H9 (cell line): ENCODE results near the gene PPARG. TPM values are rescaled to one million over a fixed set of nuclear protein-coding genes. Genes with fewer than 3 reads are reported as not detected.
A peak's percentile ranks its signal among the peaks of the same experiment; 100 is the strongest.

ENCODE experiments used
- DNase-seq: peaks from one replicate; pipeline ENCODE4 v3.0.0-alpha.2; 2017
- H2AFZ ChIP-seq: one replicate; pipeline ENCODE4 v1.6.1; 2013; ENCODE audit warnings: mild to moderate bottlenecking, low read length, control low read depth, moderate library complexity
- H2AK5ac ChIP-seq: 2 replicates; pipeline ENCODE4 v1.6.1; 2013; ENCODE audit warnings: low read length, control low read depth, mixed read lengths; ENCODE audit not compliant: insufficient read length
- H2BK120ac ChIP-seq: one replicate; pipeline ENCODE4 v1.6.1; 2013; ENCODE audit warnings: low read depth, mild to moderate bottlenecking, low read length, control low read depth, inconsistent platforms; ENCODE audit not compliant: poor library complexity, severe bottlenecking
- H2BK12ac ChIP-seq: 2 replicates; pipeline ENCODE4 v1.6.1; 2013; ENCODE audit warnings: low read length, control low read depth, mixed read lengths, low read depth; ENCODE audit not compliant: insufficient read length
- H2BK15ac ChIP-seq: 2 replicates; pipeline ENCODE4 v1.6.1; 2013; ENCODE audit warnings: low read depth, low read length, control low read depth
- H2BK20ac ChIP-seq: one replicate; pipeline ENCODE4 v1.6.1; 2013; ENCODE audit warnings: low read depth, mild to moderate bottlenecking, low read length, control low read depth, inconsistent platforms; ENCODE audit not compliant: poor library complexity, severe bottlenecking
- H2BK5ac ChIP-seq: 2 replicates; pipeline ENCODE4 v1.6.1; 2013; ENCODE audit warnings: low read length, control low read depth, mixed read lengths; ENCODE audit not compliant: insufficient read length
- H3K14ac ChIP-seq: 2 replicates; pipeline ENCODE4 v1.6.1; 2013; ENCODE audit warnings: low read length, control low read depth; ENCODE audit not compliant: insufficient read depth
- H3K18ac ChIP-seq: 2 replicates; pipeline ENCODE4 v1.6.1; 2013; ENCODE audit warnings: low read depth, mild to moderate bottlenecking, mixed read lengths, low read length, control low read depth; ENCODE audit not compliant: insufficient read length
- H3K23ac ChIP-seq: 2 replicates; pipeline ENCODE4 v1.6.1; 2013; ENCODE audit warnings: low read length, control low read depth, mixed read lengths, low read depth; ENCODE audit not compliant: insufficient read length
- H3K23me2 ChIP-seq: 2 replicates; pipeline ENCODE4 v1.6.1; 2013; ENCODE audit warnings: low read depth, mild to moderate bottlenecking, mixed read lengths, low read length, control low read depth; ENCODE audit not compliant: insufficient read length, poor library complexity, severe bottlenecking
- H3K27ac ChIP-seq: 2 replicates; pipeline ENCODE4 v1.5.1; 2013; ENCODE audit warnings: low read length, control low read depth, mixed read lengths, low read depth; ENCODE audit not compliant: insufficient read length
- H3K27me3 ChIP-seq: 2 replicates; pipeline ENCODE4 v1.6.1; 2013; ENCODE audit warnings: low read length, control low read depth, inconsistent platforms; ENCODE audit not compliant: insufficient read depth
- H3K4ac ChIP-seq: 2 replicates; pipeline ENCODE4 v1.6.1; 2013; ENCODE audit warnings: low read depth, mild to moderate bottlenecking, control low read depth, inconsistent platforms, low read length, moderate library complexity
- H3K4me1 ChIP-seq: 2 replicates; pipeline ENCODE4 v1.6.1; 2013; ENCODE audit warnings: low read length, control low read depth, inconsistent platforms; ENCODE audit not compliant: insufficient read depth
- H3K4me2 ChIP-seq: 2 replicates; pipeline ENCODE4 v1.6.1; 2013; ENCODE audit warnings: low read length, control low read depth, mixed read lengths; ENCODE audit not compliant: insufficient read length, insufficient read depth
- H3K56ac ChIP-seq: 2 replicates; pipeline ENCODE4 v1.6.1; 2013; ENCODE audit warnings: low read depth, mild to moderate bottlenecking, mixed read lengths, low read length, control low read depth; ENCODE audit not compliant: insufficient read length
- H3K79me1 ChIP-seq: 2 replicates; pipeline ENCODE4 v1.6.1; 2013; ENCODE audit warnings: low read depth, mild to moderate bottlenecking, moderate library complexity, low read length, control low read depth, inconsistent platforms; ENCODE audit not compliant: insufficient read depth, poor library complexity, severe bottlenecking
- H3K79me2 ChIP-seq: 2 replicates; pipeline ENCODE4 v1.6.1; 2013; ENCODE audit warnings: low read length, control low read depth, inconsistent platforms; ENCODE audit not compliant: insufficient read depth
- H3K9ac ChIP-seq: 2 replicates; pipeline ENCODE4 v1.6.1; 2013; ENCODE audit warnings: low read length, control low read depth, mixed read lengths; ENCODE audit not compliant: insufficient read length; ENCODE audit errors: extremely low read depth
- H3K9me3 ChIP-seq: one replicate; pipeline ENCODE4 v1.6.1; 2013; ENCODE audit warnings: low read depth, low read length, inconsistent platforms; ENCODE audit not compliant: control insufficient read depth
- H3T11ph ChIP-seq: one replicate; pipeline ENCODE4 v1.6.1; 2013; ENCODE audit warnings: mild to moderate bottlenecking, low read length, control low read depth, inconsistent platforms
- H4K20me1 ChIP-seq: one replicate; pipeline ENCODE4 v1.6.1; 2013; ENCODE audit not compliant: control insufficient read depth, insufficient read length, insufficient read depth
- H4K5ac ChIP-seq: 2 replicates; pipeline ENCODE4 v1.6.1; 2013; ENCODE audit warnings: low read depth, mild to moderate bottlenecking, mixed read lengths, low read length, control low read depth; ENCODE audit not compliant: insufficient read length
- H4K8ac ChIP-seq: replicated peaks from 2 replicates; pipeline ENCODE4 v1.6.1; 2013; ENCODE audit warnings: low read length, control low read depth, mixed read lengths, low read depth; ENCODE audit not compliant: insufficient read length
- H4K91ac ChIP-seq: 2 replicates; pipeline ENCODE4 v1.6.1; 2013; ENCODE audit warnings: low read depth, mild to moderate bottlenecking, moderate library complexity, mixed read lengths, low read length, control low read depth; ENCODE audit not compliant: insufficient read length
- H3K27ac Mint-ChIP-seq, 3 experiments: 2 replicates in 2 of 3; 3 replicates in 1 of 3; pipeline ENCODE4 v1.8.0; 2020 to 2021; ENCODE audit warnings: mixed read lengths in 3 of 3, mild to moderate bottlenecking in 1 of 3, moderate library complexity in 1 of 3
- H3K27me3 Mint-ChIP-seq: 2 replicates; pipeline ENCODE4 v1.8.0; 2021; ENCODE audit warnings: low read depth, mild to moderate bottlenecking, moderate library complexity, mixed read lengths
- H3K36me3 Mint-ChIP-seq, 3 experiments: 2 replicates in 2 of 3; 3 replicates in 1 of 3; pipeline ENCODE4 v1.8.0; 2020 to 2021; ENCODE audit warnings: low read depth in 3 of 3, mixed read lengths in 3 of 3; ENCODE audit not compliant: insufficient read depth in 1 of 3
- H3K4me1 Mint-ChIP-seq, 2 experiments: 2 replicates each; pipeline ENCODE4 v1.8.0; 2020; ENCODE audit warnings: mixed read lengths in 2 of 2
- H3K4me3 Mint-ChIP-seq, 2 experiments: 2 replicates in 1 of 2; 3 replicates in 1 of 2; pipeline ENCODE4 v1.8.0; 2020 to 2021; ENCODE audit warnings: mild to moderate bottlenecking in 2 of 2, mixed read lengths in 2 of 2, moderate library complexity in 1 of 2
- H3K9me3 Mint-ChIP-seq, 2 experiments: 2 replicates in 1 of 2; 3 replicates in 1 of 2; pipeline ENCODE4 v1.8.0; 2020; ENCODE audit warnings: mild to moderate bottlenecking in 2 of 2, mixed read lengths in 2 of 2, moderate library complexity in 1 of 2
- WGBS: extraction: QIAGEN DNeasy Blood & Tissue Kit; methylation state at CpG from one replicate; pipeline ENCODE4 v1.1.7; 2013; ENCODE audit warnings: missing lambda C conversion rate, low lambda C conversion rate, mixed read lengths; ENCODE audit not compliant: insufficient read length; ENCODE audit errors: extremely low coverage; 5-methylcytosine and 5-hydroxymethylcytosine counted together
- total RNA-seq: library from RNA; stranded (reverse); gene quantifications from 2 replicates; pipeline ENCODE4 v1.2.1, GENCODE V29; 2021
- TF ChIP-seq, protein P1 (sequence below): fragments of 200-600 bp; sonication (generic); conservative IDR thresholded peaks from 3 replicates; pipeline ENCODE4 v1.8.0; 2021; ENCODE audit warnings: antibody characterized with exemption, mild to moderate bottlenecking

The PPARG gene
- total RNA-seq, 1 experiment from 2014 or later, result 0.42 TPM

DNA sequence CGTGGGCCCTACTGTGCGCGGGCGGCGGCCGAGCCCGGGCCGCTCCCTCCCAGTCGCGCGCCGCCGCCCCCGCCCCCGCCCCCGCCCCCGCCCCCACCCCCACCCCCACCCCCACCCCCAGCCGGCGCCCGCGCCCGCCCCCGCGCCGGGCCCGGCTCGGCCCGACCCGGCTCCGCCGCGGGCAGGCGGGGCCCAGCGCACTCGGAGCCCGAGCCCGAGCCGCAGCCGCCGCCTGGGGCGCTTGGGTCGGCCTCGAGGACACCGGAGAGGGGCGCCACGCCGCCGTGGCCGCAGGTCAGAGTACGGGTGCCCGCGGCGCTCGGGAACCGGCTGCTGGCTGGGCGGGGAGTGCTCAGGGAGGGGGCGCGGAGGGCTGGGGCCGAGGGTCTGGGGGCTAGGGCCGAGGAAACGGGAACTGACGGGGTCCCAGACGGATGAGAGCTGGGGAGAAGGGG lies 1.1 kb upstream of the PPARG start:
- peaks cover 89% of the 10 kb centered on the region for H3K27me3 Mint-ChIP-seq

More for the DNA sequence above, 1.1 kb upstream of the PPARG start:
- H3T11ph ChIP-seq, result no peak overlapping the region
- peak; percentile 44 for DNase-seq
- no peak overlapping the region for H3K4ac ChIP-seq
- H3K79me1 ChIP-seq, result no peaks in the 10 kb centered on the region
- H2BK5ac ChIP-seq, result no peak overlapping the region
- no peak overlapping the region for H4K5ac ChIP-seq
- no peaks in the 10 kb centered on the region for H3K4me1 ChIP-seq
- H3K4me3 Mint-ChIP-seq, result peak overlapping the region; percentile 63 to 85
- peak overlapping the region; percentile 60 for H3K4me2 ChIP-seq
- no peak overlapping the region for H2BK120ac ChIP-seq
- H2AFZ ChIP-seq, result no peak overlapping the region
- H3K23ac ChIP-seq, result no peak overlapping the region
- no CpG with 5 or more reads among the region's 63 CpGs for WGBS
- H3K9me3 Mint-ChIP-seq, result peaks cover 0 to 3% of the 10 kb centered on the region in 2 experiments; a peak in 2 of 5 replicates
- H3K36me3 Mint-ChIP-seq, result no peaks in the 10 kb centered on the region; a peak in 1 of 7 replicates
- H2BK15ac ChIP-seq, result no peak overlapping the region
- no peak overlapping the region for H3K27ac Mint-ChIP-seq
- no peaks in the 10 kb centered on the region for H3K79me2 ChIP-seq
- H3K23me2 ChIP-seq, result peaks cover 10% of the 10 kb centered on the region
- H3K27ac ChIP-seq, result no peak overlapping the region
- no peaks in the 10 kb centered on the region for H4K20me1 ChIP-seq
- no peak overlapping the region for H2BK20ac ChIP-seq
- no peak overlapping the region for H2BK12ac ChIP-seq
- no peak overlapping the region for H3K18ac ChIP-seq
- TF ChIP-seq, protein P1, sequence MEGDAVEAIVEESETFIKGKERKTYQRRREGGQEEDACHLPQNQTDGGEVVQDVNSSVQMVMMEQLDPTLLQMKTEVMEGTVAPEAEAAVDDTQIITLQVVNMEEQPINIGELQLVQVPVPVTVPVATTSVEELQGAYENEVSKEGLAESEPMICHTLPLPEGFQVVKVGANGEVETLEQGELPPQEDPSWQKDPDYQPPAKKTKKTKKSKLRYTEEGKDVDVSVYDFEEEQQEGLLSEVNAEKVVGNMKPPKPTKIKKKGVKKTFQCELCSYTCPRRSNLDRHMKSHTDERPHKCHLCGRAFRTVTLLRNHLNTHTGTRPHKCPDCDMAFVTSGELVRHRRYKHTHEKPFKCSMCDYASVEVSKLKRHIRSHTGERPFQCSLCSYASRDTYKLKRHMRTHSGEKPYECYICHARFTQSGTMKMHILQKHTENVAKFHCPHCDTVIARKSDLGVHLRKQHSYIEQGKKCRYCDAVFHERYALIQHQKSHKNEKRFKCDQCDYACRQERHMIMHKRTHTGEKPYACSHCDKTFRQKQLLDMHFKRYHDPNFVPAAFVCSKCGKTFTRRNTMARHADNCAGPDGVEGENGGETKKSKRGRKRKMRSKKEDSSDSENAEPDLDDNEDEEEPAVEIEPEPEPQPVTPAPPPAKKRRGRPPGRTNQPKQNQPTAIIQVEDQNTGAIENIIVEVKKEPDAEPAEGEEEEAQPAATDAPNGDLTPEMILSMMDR, result no peak
- no peaks in the 10 kb centered on the region; a peak in 1 of 4 replicates for H3K4me1 Mint-ChIP-seq
- H3K27me3 ChIP-seq, result peaks cover 18% of the 10 kb centered on the region
- no peak overlapping the region for H4K8ac ChIP-seq
- H3K9ac ChIP-seq, result no peak overlapping the region
- H3K9me3 ChIP-seq, result no peaks in the 10 kb centered on the region
- H3K56ac ChIP-seq, result no peak overlapping the region
- H2AK5ac ChIP-seq, result no peak overlapping the region
- H4K91ac ChIP-seq, result no peak overlapping the region
- no peak overlapping the region for H3K14ac ChIP-seq
